Upper lobe of left lung (tissue), 4 donors: ENCODE measurements around the gene EXOC3.

ENCODE experiments used
- EP300 ChIP-seq, 4 donors: sonication (generic); formaldehyde crosslinking; IDR thresholded peaks; one replicate each; pipeline ENCODE4 v1.5.1; 2017; ENCODE audit warnings: antibody characterized with exemption in 4 of 4, control low read depth in 2 of 4
- POLR2A ChIP-seq, 4 donors: fragments of 450-650 bp; IDR thresholded peaks; one replicate each; pipeline ENCODE4 v1.5.1; 2016 to 2017; ENCODE audit warnings: antibody characterized with exemption in 4 of 4, mild to moderate bottlenecking in 2 of 4

DNA sequence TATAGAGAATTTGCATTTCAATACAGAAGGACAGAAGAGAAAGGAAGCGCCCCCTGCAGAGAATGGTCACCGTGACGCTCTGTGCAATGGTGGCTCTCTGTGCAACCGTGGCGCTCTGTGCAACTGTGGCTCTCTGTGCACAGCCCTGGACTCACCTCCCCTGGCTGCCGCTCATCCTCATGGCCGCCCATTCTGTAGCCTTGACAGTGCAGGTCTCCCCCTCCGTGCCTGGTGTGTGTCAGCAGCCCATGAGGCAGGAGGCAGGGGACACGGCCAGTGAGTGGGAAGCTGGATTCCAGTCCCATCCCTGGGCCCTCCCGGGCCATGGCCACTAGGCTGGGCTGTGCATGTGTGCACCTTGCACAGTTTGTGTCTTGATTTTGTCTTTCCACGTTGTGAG lies 12.0 kb downstream of the EXOC3 start:
- no peak for TF ChIP-seq EP300 (IDR thresholded peaks at IDR 0.05)
- no peak for TF ChIP-seq POLR2A (IDR thresholded peaks at IDR 0.05)
